NCI-H1436 (cell line): ENCODE results near the gene P4HA1.
"Not testable (repeated sequence)": the region's sequence is repeated elsewhere in the genome, so short reads cannot be mapped to it uniquely, and the experiment has no call there.

Experiments used
- DNase-seq: peaks from one replicate; lab custom pipeline; 2025; lab: John Stamatoyannopoulos, UW

The P4HA1 gene

GRCh38 chr10:73096449-73097304, at the start of gene P4HA1:
Gene P4HA1, minus strand, starts transcription at chr10:73096866. Its CDS starts 21,983 bp downstream, at chr10:73074883.
- DNase-seq: peak; percentile 96

- DNase-seq: no peak
Measured at GRCh38 chr10:73141603-73142002, 44.9 kb upstream of the P4HA1 start.

- DNase-seq: no peak
Measured at GRCh38 chr10:73139251-73139650, 42.6 kb upstream of the P4HA1 start.

- no peak for DNase-seq
Measured at GRCh38 chr10:73136627-73137026, 40.0 kb upstream of the P4HA1 start.

GRCh38 chr10:73134727-73135126, 38.1 kb upstream of the P4HA1 start:
- no peak for DNase-seq

GRCh38 chr10:73131913-73132686, 35.4 kb upstream of the P4HA1 start:
- DNase-seq: no peak

GRCh38 chr10:73131301-73131700, 34.6 kb upstream of the P4HA1 start:
- peak; percentile 89 for DNase-seq

- DNase-seq: no peak
Measured at GRCh38 chr10:73126343-73126742, 29.7 kb upstream of the P4HA1 start.

GRCh38 chr10:73119952-73120351, 23.3 kb upstream of the P4HA1 start:
- DNase-seq: no peak

GRCh38 chr10:73119457-73119856, 22.8 kb upstream of the P4HA1 start:
- DNase-seq: no peak

GRCh38 chr10:73117976-73118743, 21.5 kb upstream of the P4HA1 start:
- DNase-seq: no peak

GRCh38 chr10:73116017-73116416, 19.4 kb upstream of the P4HA1 start:
- DNase-seq: no peak

- no peak for DNase-seq
Measured at GRCh38 chr10:73113551-73113950, 16.9 kb upstream of the P4HA1 start.

- not testable (repeated sequence) for DNase-seq
Measured at GRCh38 chr10:73112032-73112431, 15.4 kb upstream of the P4HA1 start.

- DNase-seq: peak; percentile 54
Measured at GRCh38 chr10:73110345-73110849, 13.7 kb upstream of the P4HA1 start, which contains the start of gene NUDT13. Gene NUDT13, plus strand, starts transcription at chr10:73110455. Its CDS starts 3,911 bp downstream, at chr10:73114366.

- not testable (repeated sequence) for DNase-seq
Measured at GRCh38 chr10:73109248-73109652, 12.6 kb upstream of the P4HA1 start.

GRCh38 chr10:73106301-73106700, 9.6 kb upstream of the P4HA1 start:
- no peak for DNase-seq

GRCh38 chr10:73099141-73099540, 2.5 kb upstream of the P4HA1 start:
- DNase-seq: no peak

- no peak for DNase-seq
Measured at GRCh38 chr10:73097305-73097670, 622 bp upstream of the P4HA1 start.

- DNase-seq: peak; percentile 45
Measured at GRCh38 chr10:73096041-73096448, 621 bp downstream of the P4HA1 start.

- no peak for DNase-seq
Measured at GRCh38 chr10:73095481-73096021, 1.1 kb downstream of the P4HA1 start.

- no peak for DNase-seq
Measured at GRCh38 chr10:73094986-73095480, 1.6 kb downstream of the P4HA1 start.
